ACHN (cell line): Measurements from ENCODE around the gene MECR.
A peak's percentile ranks its signal among the peaks of the same experiment; 100 is the strongest.

Experiments used
- DNase-seq: peaks from one replicate; pipeline ENCODE4 v3.0.0-alpha.2; 2015
- in situ Hi-C: cut with HindIII; loops from 2 replicates; pipeline ENCODE4 v1.10.0; 2017; ENCODE audit warnings: low sequenced_read_pairs, low pct_ligation_motif_present, low pct_unique_long_range_greater_than_20kb

The MECR gene

GRCh38 chr1:29217633-29218032 lies 13.1 kb downstream of the MECR start:
- in situ Hi-C loops: no loop called here
- DNase-seq: no peak

- DNase-seq: no peak
- in situ Hi-C loops: no loop called here
Observed at GRCh38 chr1:29213055-29213454, 17.7 kb downstream of the MECR start.

GRCh38 chr1:29211086-29212030 lies 19.4 kb downstream of the MECR start:
- in situ Hi-C loops: no loop called here
- no peak for DNase-seq

- DNase-seq: no peak
- in situ Hi-C loops: no loop called here
Observed at GRCh38 chr1:29210278-29211085, 20.3 kb downstream of the MECR start.

GRCh38 chr1:29209173-29209572 lies 21.6 kb downstream of the MECR start:
- in situ Hi-C loops: no loop called here
- no peak for DNase-seq

GRCh38 chr1:29208442-29208841 lies 22.3 kb downstream of the MECR start:
- in situ Hi-C loops: no loop called here

GRCh38 chr1:29202584-29203340 lies 28.0 kb downstream of the MECR start:
- in situ Hi-C loops: no loop called here
- peak; percentile 95 for DNase-seq

More at GRCh38 chr1:29208442-29208841, 22.3 kb downstream of the MECR start:
- no peak for DNase-seq

- no peak for DNase-seq
- in situ Hi-C loops: no loop called here
Observed at GRCh38 chr1:29202053-29202452, 28.7 kb downstream of the MECR start.

- in situ Hi-C loops: no loop called here
- no peak for DNase-seq
Observed at GRCh38 chr1:29201595-29202051, 29.1 kb downstream of the MECR start.

GRCh38 chr1:29200906-29201594 lies 29.7 kb downstream of the MECR start:
- in situ Hi-C loops: no loop called here
- DNase-seq: no peak

- in situ Hi-C loops: no loop called here
- DNase-seq: no peak
Observed at GRCh38 chr1:29197993-29198392, 32.7 kb downstream of the MECR start.

GRCh38 chr1:29197590-29197924 lies 33.2 kb downstream of the MECR start:
- DNase-seq: peak; percentile 51
- in situ Hi-C loops: no loop called here

- in situ Hi-C loops: no loop called here
- DNase-seq: no peak
Observed at GRCh38 chr1:29196863-29197589, 33.7 kb downstream of the MECR start.

- in situ Hi-C loops: no loop called here
- DNase-seq: no peak
Observed at GRCh38 chr1:29195881-29196291, 34.8 kb downstream of the MECR start.

GRCh38 chr1:29193879-29194455 lies 36.8 kb downstream of the MECR start:
- in situ Hi-C loops: no loop called here
- no peak for DNase-seq

GRCh38 chr1:29190718-29191117 lies 40.0 kb downstream of the MECR start:
- in situ Hi-C loops: no loop called here
- DNase-seq: no peak

- in situ Hi-C loops: no loop called here
- DNase-seq: no peak
Observed at GRCh38 chr1:29186707-29187106, 44.0 kb downstream of the MECR start.
